Dermis blood vessel endothelial cell (primary cell): ENCODE results near the gene CLEC1A. TPM values are rescaled to one million over a fixed set of nuclear protein-coding genes. Genes with fewer than 3 reads are reported as not detected.
A peak's percentile ranks its signal among the peaks of the same experiment; 100 is the strongest.
"Not testable (repeated sequence)": the region's sequence is repeated elsewhere in the genome, so short reads cannot be mapped to it uniquely, and the experiment has no call there.

ENCODE experiments used
- DNase-seq: peaks from one replicate; pipeline ENCODE4 v3.0.0; 2010
- total RNA-seq: library from RNA; depleted of rRNA; stranded (reverse); fragments of >200 nt; gene quantifications from 2 replicates; pipeline ENCODE4 v1.2.3, GENCODE V29; 2014

Gene CLEC1A
- total RNA-seq, 1 donor from 2014 or later = 16.2 TPM

GRCh38 chr12:10042167-10042566 is 56.6 kb downstream of the CLEC1A start:
- peak; percentile 64 for DNase-seq

- peak; percentile 71 for DNase-seq
Observed at GRCh38 chr12:10033783-10034545, 64.8 kb downstream of the CLEC1A start.

DNA sequence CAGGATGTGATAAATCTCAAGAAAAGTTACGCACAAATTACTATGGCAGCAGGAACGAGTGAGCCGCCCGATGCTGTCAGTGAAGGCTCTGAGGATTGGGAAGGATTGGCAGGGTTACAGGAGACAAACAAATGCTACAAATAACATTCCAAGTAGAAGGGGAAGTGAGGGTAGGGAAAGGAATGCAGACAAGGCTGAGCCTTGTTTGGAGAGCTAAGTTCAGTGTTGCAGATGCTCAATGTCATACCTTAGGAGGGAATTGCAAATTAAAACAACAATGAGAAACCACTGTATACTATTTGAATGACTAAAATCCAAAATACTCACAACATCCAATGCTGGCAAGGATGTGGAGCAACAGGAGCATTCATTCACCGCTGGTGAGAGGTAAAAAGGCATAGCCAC is 67.0 kb downstream of the CLEC1A start:
- DNase-seq = peak; percentile 98

DNA sequence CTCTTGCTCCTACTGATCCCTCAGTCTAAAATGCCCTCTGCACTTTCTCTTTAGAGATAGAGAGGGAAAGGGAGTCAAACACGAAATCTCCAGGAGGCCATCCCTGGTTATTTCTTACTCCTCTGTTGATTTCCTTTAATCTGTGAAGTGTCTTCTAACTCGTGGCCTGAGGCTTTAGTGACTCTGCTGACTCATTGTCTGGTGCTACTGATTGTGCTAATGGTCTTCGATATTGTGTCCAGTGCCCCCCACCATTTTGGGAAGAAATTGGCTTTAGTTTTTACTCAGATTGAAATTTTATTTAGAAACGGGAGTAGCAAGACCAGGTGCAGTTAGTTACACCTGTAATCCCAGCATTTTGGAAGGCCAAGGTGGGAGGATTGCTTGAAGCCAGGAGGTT is 67.5 kb downstream of the CLEC1A start:
- peak; percentile 84 for DNase-seq

GRCh38 chr12:10030446-10030845 is 68.3 kb downstream of the CLEC1A start, which contains the start of gene CLEC9A:
Gene CLEC9A (plus strand): TSS chr12:10030682. CDS start chr12:10052688, 22,006 bp downstream.
- no peak for DNase-seq

GRCh38 chr12:10027721-10028120 is 71.1 kb downstream of the CLEC1A start:
- DNase-seq = peak; percentile 23

- DNase-seq = no peak
Observed at GRCh38 chr12:10027311-10027710, 71.5 kb downstream of the CLEC1A start.

DNA sequence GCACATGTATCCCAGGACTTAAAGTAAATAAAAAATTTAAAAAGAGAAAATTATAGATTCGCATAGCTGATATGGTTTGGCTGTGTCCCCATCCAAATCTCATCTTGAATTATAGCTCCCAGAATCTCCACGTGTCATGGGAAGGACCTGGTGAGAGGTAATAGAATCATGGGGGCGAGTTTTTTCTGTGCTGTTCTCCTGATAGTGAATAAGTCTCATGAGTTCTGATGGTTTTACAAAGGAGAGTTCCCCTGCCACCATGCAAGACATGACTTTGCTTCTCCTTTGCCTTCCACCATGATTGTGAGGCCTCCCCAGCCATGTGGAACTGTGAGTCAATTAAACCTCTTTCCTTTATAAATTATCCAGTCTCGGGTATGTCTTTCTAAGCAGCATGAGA is 72.1 kb downstream of the CLEC1A start:
- DNase-seq = not testable (repeated sequence)

GRCh38 chr12:10025236-10025635 is 73.5 kb downstream of the CLEC1A start:
- DNase-seq = no peak

DNA sequence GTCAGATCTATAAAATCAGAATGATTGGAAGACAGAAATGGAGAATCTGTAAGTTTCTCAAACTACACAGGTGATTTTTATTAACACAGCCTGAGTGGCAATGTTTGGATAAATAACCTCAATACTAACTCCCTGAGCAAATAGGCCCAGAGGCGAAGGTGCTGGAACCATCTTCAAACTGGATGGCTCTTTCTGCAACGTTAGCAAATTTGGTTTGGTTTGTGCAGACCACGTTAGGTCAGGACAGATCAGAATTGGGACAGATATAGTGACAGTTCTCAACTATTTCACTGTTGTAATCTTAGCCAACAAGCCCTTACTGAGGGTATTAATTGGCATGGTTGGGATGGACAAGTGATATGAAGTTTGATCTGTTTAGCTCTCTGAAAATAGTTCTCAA is 77.4 kb downstream of the CLEC1A start:
- no peak for DNase-seq

Other genes with a start within 250 kb of the CLEC1A start
- gene CLEC2B, start 229.6 kb downstream of the CLEC1A start, total RNA-seq = 39.9 and 78.8 TPM in 2 replicates
- gene KLRF2, start 217.5 kb downstream of the CLEC1A start, total RNA-seq = not detected in 2 replicates
- gene CLEC2A, start 166.6 kb downstream of the CLEC1A start, total RNA-seq = not detected in 2 replicates
- gene CLEC12A, start 127.6 kb downstream of the CLEC1A start, total RNA-seq = not detected in 2 replicates
- not detected in 2 replicates for gene CLEC1B, start 99.9 kb downstream of the CLEC1A start, total RNA-seq
- under 0.01 and 0.19 TPM in 2 replicates for gene CLEC12B, start 88.4 kb downstream of the CLEC1A start, total RNA-seq
- gene CLEC9A, start 68.3 kb downstream of the CLEC1A start, total RNA-seq = not detected in 2 replicates
- 0.47 and 0.68 TPM in 2 replicates for gene CLEC7A, start 31.2 kb upstream of the CLEC1A start, total RNA-seq
- not detected in 2 replicates for gene OLR1, start 73.1 kb upstream of the CLEC1A start, total RNA-seq
- gene TMEM52B, start 80.0 kb upstream of the CLEC1A start, total RNA-seq = not detected in 2 replicates
- gene GABARAPL1, start 113.9 kb upstream of the CLEC1A start, total RNA-seq = 76.9 and 88.2 TPM in 2 replicates
- gene KLRD1, start 208.9 kb upstream of the CLEC1A start, total RNA-seq = 0.19 and 0.34 TPM in 2 replicates